K562 (cell line): ENCODE data around the gene ZFP36. TPM values are rescaled to one million over a fixed set of nuclear protein-coding genes. Genes with fewer than 3 reads are reported as not detected.
A peak's percentile ranks its signal among the peaks of the same experiment; 100 is the strongest.

Source experiments
- FOS ChIP-seq: IDR thresholded peaks from 3 replicates; pipeline ENCODE4 v1.6.1; 2011; ENCODE audit not compliant: insufficient read length; ENCODE audit errors: extremely low read depth
- HOXB6 ChIP-seq: fragments of 250-450 bp; sonication (Bioruptor Pico); IDR thresholded peaks from 2 replicates; pipeline ENCODE4 v1.5.1; 2022; ENCODE audit warnings: mild to moderate bottlenecking, borderline replicate concordance
- IRF2 ChIP-seq: sonication (generic); formaldehyde crosslinking; IDR thresholded peaks from 2 replicates; pipeline ENCODE4 v1.8.1; 2022; ENCODE audit warnings: mild to moderate bottlenecking, missing genetic modification reagents
- MAZ ChIP-seq, 2 experiments: fragments of 450-650 bp in 1 of 2; sonication (generic) in 1 of 2; formaldehyde crosslinking; IDR thresholded peaks in 1 of 2; conservative IDR thresholded peaks in 1 of 2; 2 replicates each; pipeline versions ENCODE4 v1.4.0 to v1.5.0; 2020; ENCODE audit warnings: mild to moderate bottlenecking in 1 of 2, missing genetic modification reagents in 1 of 2
- MEIS2 ChIP-seq: fragments of 450-650 bp; IDR thresholded peaks from 2 replicates; pipeline ENCODE4 v1.6.1; 2014; ENCODE audit warnings: mild to moderate bottlenecking; ENCODE audit not compliant: partially characterized antibody
- NCOA4 ChIP-seq: fragments of 450-650 bp; IDR thresholded peaks from 2 replicates; pipeline ENCODE4 v1.6.1; 2018; ENCODE audit warnings: mild to moderate bottlenecking; ENCODE audit not compliant: partially characterized antibody
- PHTF2 ChIP-seq: fragments of 250-450 bp; sonication (Bioruptor Pico); IDR thresholded peaks from 2 replicates; pipeline ENCODE4 v1.5.0; 2021; ENCODE audit warnings: mild to moderate bottlenecking
- RNF219 ChIP-seq: fragments of 250-450 bp; sonication (Bioruptor Pico); IDR thresholded peaks from 2 replicates; pipeline ENCODE4 v1.5.0; 2022; ENCODE audit warnings: mild to moderate bottlenecking
- SFPQ ChIP-seq: fragments of 200-400 bp; formaldehyde crosslinking; IDR thresholded peaks from 2 replicates; pipeline ENCODE4 v1.6.1; 2017; ENCODE audit warnings: mild to moderate bottlenecking, low read depth, low read length, moderate library complexity
- TFE3 ChIP-seq: fragments of 450-650 bp; formaldehyde crosslinking; IDR thresholded peaks from 2 replicates; pipeline ENCODE4 v1.4.0; 2020; ENCODE audit warnings: mild to moderate bottlenecking, mixed read lengths
- TRIM28 ChIP-seq: fragments of 450-650 bp; IDR thresholded peaks from 2 replicates; pipeline ENCODE4 v1.6.1; 2017
- WHSC1 ChIP-seq: IDR thresholded peaks from one replicate; pipeline ENCODE4 v1.6.1; 2012; ENCODE audit warnings: low read length, control low read depth, inconsistent platforms
- ZFP36 ChIP-seq: fragments of 150-350 bp; IDR thresholded peaks from 2 replicates; pipeline ENCODE4 v1.6.1; 2018; ENCODE audit warnings: low read length, low read depth; ENCODE audit not compliant: partially characterized antibody
- ZNF274 ChIP-seq: IDR thresholded peaks from 2 replicates; pipeline ENCODE4 v1.6.1; 2011; ENCODE audit warnings: low read depth, mild to moderate bottlenecking, low read length, moderate library complexity, borderline replicate concordance
- ZNF518B ChIP-seq: fragments of 250-450 bp; sonication (Bioruptor Pico); IDR thresholded peaks from 2 replicates; pipeline ENCODE4 v1.5.0; 2021; ENCODE audit warnings: mild to moderate bottlenecking, moderate library complexity
- ZNF75A ChIP-seq: fragments of 450-650 bp; formaldehyde crosslinking; IDR thresholded peaks from 2 replicates; pipeline ENCODE4 v1.4.0; 2020; ENCODE audit warnings: mild to moderate bottlenecking
- ZNF76 ChIP-seq: fragments of 250-450 bp; sonication (Bioruptor Pico); IDR thresholded peaks from 2 replicates; pipeline ENCODE4 v1.4.0; 2020; ENCODE audit warnings: mild to moderate bottlenecking, moderate library complexity, borderline replicate concordance
- polyA plus RNA-seq, 8 experiments: library from polyadenylated mRNA; depleted of rRNA in 4 of 8; stranded (reverse) in 5 of 8; unstranded in 3 of 8; fragments of >200 nt; fragmentation: Nextera tagmentation in 2 of 8; fragmentation: Illumina TruSeq in 1 of 8; extraction: Ambion mirVana in 2 of 8; extraction: Trizol in 1 of 8; gene quantifications; 2 replicates each; pipeline versions ENCODE4 v1.2.1 to v1.2.3, GENCODE V29; 2011 to 2014; ENCODE audit warnings: inconsistent platforms in 1 of 8, missing spikeins in 1 of 8
- total RNA-seq, 7 experiments: library from RNA; depleted of rRNA in 6 of 7; stranded (reverse); fragments of >200 nt in 6 of 7; fragmentation: Illumina TruSeq in 2 of 7; extraction: Trizol in 2 of 7; gene quantifications; 2 replicates each; pipeline versions ENCODE4 v1.2.1 to v1.2.3, GENCODE V29; 2011 to 2021; ENCODE audit warnings: low replicate concordance in 1 of 7

The ZFP36 gene
- total and polyA plus RNA-seq, 9 of the 15 experiments (the other 6 are each of a cell fraction or from before 2014, with no cell fraction given), result 1.0 to 20.1 (median 3.5) TPM

GRCh38 chr19:39412100-39412866, 5.6 kb downstream of the ZFP36 start, which contains the start of gene PLEKHG2 (continued):
- TF ChIP-seq ZNF518B (CRISPR knock-in tag) (no peak), FOS (peak; percentile 72), PHTF2 (no peak), TFE3 (CRISPR knock-in tag) (peak; percentile 97), ZNF75A (0 out of 2 replicates have a peak, but pooled peaks have one; percentile 36), RNF219 (CRISPR knock-in tag) (no peak), ZFP36 (peak; percentile 82), MEIS2 (no peak), HOXB6 (CRISPR knock-in tag) (no peak), TRIM28 (0 out of 2 replicates have a peak, but pooled peaks have one; percentile 40), WHSC1 (no peak), SFPQ (no peak), ZNF76 (peak; percentile 70; the same call in 1 of the 2 replicates), IRF2 (CRISPR knock-in tag) (no peak), ZNF274 (no peak), NCOA4 (no peak), MAZ (CRISPR knock-in tag; conservative IDR thresholded peaks at IDR 0.05 in 1 of 2, IDR thresholded peaks at IDR 0.05 in 1 of 2) (peak; percentile 89 to 93)
